ENCODE data around the gene DPP10. TPM values are rescaled to one million over a fixed set of nuclear protein-coding genes. Genes with fewer than 3 reads are reported as not detected.

DPP10 gene
- total RNA-seq, 3 donors from 2014 or later (not counting 1 experiment from before 2014, with no cell fraction given): not detected

DNA sequence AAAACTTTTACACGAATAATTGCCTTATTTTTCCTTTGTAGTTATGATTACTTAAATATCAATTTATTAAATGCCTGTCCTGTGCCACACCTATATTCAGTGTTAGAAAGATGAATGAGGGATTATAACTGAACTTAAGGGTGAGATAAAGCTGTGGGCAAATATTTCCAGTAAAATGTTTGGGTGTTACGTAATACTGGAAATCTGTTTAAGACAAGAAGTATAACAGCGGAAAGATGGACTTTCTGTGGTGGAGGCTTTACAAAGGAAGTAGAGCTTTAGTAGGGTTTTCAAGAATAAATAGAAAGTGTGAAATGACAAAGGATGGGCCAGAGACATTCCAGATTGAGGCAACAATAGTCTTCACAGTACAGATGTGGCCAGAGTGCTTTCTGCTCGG is 927.0 kb downstream of the DPP10 start:
- Histone ChIP-seq H3K27me3 (ENCODE audit: control insufficient read depth, insufficient read depth, low read length) (no peaks in the 10 kb centered on the region), H3K4me3 (ENCODE audit: low read length) (no peak overlapping the region), H3K9me3 (ENCODE audit: control insufficient read depth, insufficient read depth, low read length) (peaks cover 4% of the 10 kb centered on the region), H3K4me1 (ENCODE audit: control insufficient read depth, insufficient read depth, low read length) (no peaks in the 10 kb centered on the region), H3K36me3 (ENCODE audit: control insufficient read depth, insufficient read depth, low read length) (no peaks in the 10 kb centered on the region), H3K27ac (ENCODE audit: low read length) (no peak overlapping the region)
- TF ChIP-seq, protein P1, sequence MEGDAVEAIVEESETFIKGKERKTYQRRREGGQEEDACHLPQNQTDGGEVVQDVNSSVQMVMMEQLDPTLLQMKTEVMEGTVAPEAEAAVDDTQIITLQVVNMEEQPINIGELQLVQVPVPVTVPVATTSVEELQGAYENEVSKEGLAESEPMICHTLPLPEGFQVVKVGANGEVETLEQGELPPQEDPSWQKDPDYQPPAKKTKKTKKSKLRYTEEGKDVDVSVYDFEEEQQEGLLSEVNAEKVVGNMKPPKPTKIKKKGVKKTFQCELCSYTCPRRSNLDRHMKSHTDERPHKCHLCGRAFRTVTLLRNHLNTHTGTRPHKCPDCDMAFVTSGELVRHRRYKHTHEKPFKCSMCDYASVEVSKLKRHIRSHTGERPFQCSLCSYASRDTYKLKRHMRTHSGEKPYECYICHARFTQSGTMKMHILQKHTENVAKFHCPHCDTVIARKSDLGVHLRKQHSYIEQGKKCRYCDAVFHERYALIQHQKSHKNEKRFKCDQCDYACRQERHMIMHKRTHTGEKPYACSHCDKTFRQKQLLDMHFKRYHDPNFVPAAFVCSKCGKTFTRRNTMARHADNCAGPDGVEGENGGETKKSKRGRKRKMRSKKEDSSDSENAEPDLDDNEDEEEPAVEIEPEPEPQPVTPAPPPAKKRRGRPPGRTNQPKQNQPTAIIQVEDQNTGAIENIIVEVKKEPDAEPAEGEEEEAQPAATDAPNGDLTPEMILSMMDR (IDR thresholded peaks at IDR 0.05): no peak
- Mint-ChIP-seq H3K27me3 (ENCODE audit: low read depth in 2 of 2) (no peaks in the 10 kb centered on the region), H3K4me1 (no peaks in the 10 kb centered on the region), H3K4me3 (no peak overlapping the region), H3K9me3 (peaks cover 14 to 27% of the 10 kb centered on the region in 2 donors), H3K36me3 (peaks cover 19% of the 10 kb centered on the region), H3K27ac (no peak overlapping the region)
- DNase-seq (no peak), ATAC-seq (no peak)
- 98% methylated on average over 2 of the region's 4 CpGs for WGBS (ENCODE audit: insufficient coverage)
- intact Hi-C loops (cut with micrococcal nuclease): no loop called here

DNA sequence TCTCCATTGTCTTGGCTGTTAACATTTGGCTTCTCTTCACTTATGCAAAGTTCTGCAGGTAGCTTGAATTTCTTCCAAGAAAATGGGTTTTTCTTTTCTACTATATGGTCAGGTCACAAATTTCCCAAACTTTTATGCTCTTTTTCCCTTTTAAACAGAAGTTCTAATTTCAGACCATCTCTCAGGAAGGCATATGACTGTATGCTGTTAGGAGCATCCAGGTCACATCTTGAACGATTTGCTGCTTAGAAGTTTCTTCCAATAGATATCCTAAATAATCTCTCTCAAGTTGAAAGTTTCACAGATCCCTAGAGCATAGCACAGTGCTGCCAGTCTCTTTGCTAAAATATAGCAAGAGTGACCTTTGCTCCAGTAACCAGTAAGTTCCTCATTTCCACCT is 932.5 kb downstream of the DPP10 start:
- Histone ChIP-seq H3K4me3 (ENCODE audit: low read length) (no peak overlapping the region), H3K36me3 (ENCODE audit: control insufficient read depth, insufficient read depth, low read length) (no peaks in the 10 kb centered on the region), H3K27ac (ENCODE audit: low read length) (no peak overlapping the region), H3K4me1 (ENCODE audit: control insufficient read depth, insufficient read depth, low read length) (no peaks in the 10 kb centered on the region), H3K27me3 (ENCODE audit: control insufficient read depth, insufficient read depth, low read length) (no peaks in the 10 kb centered on the region), H3K9me3 (ENCODE audit: control insufficient read depth, insufficient read depth, low read length) (peaks cover 8% of the 10 kb centered on the region)
- Mint-ChIP-seq H3K4me3 (no peak overlapping the region), H3K36me3 (peaks cover 19% of the 10 kb centered on the region), H3K4me1 (no peaks in the 10 kb centered on the region), H3K9me3 (peaks cover 12 to 30% of the 10 kb centered on the region in 2 donors), H3K27ac (no peak overlapping the region), H3K27me3 (ENCODE audit: low read depth in 2 of 2) (no peaks in the 10 kb centered on the region)
- ATAC-seq: no peak
- TF ChIP-seq, protein P1 (IDR thresholded peaks at IDR 0.05): no peak
- no peak for DNase-seq
- intact Hi-C loops (cut with micrococcal nuclease): no loop called here
- WGBS (ENCODE audit: insufficient coverage): 83% methylated on average over 1 of the region's 1 CpG

GRCh38 chr2:115384399-115384798 is 942.0 kb downstream of the DPP10 start:
- Histone ChIP-seq H3K9me3 (ENCODE audit: control insufficient read depth, insufficient read depth, low read length) (peaks cover 9% of the 10 kb centered on the region), H3K27ac (ENCODE audit: low read length) (no peak overlapping the region), H3K27me3 (ENCODE audit: control insufficient read depth, insufficient read depth, low read length) (no peaks in the 10 kb centered on the region), H3K4me3 (ENCODE audit: low read length) (no peak overlapping the region), H3K36me3 (ENCODE audit: control insufficient read depth, insufficient read depth, low read length) (no peaks in the 10 kb centered on the region), H3K4me1 (ENCODE audit: control insufficient read depth, insufficient read depth, low read length) (no peaks in the 10 kb centered on the region)
- TF ChIP-seq, protein P1 (IDR thresholded peaks at IDR 0.05): no peak
- H3K27me3 Mint-ChIP-seq (ENCODE audit: low read depth in 2 of 2): no peaks in the 10 kb centered on the region
- DNase-seq (no peak), ATAC-seq (no peak)
- intact Hi-C loops (cut with micrococcal nuclease): no loop called here
- H3K4me1 Mint-ChIP-seq: no peaks in the 10 kb centered on the region
- no peaks in the 10 kb centered on the region for H3K36me3 Mint-ChIP-seq
- H3K27ac Mint-ChIP-seq: no peak overlapping the region
- peaks cover 13 to 36% of the 10 kb centered on the region in 2 donors for H3K9me3 Mint-ChIP-seq
- no peak overlapping the region for H3K4me3 Mint-ChIP-seq

DNA sequence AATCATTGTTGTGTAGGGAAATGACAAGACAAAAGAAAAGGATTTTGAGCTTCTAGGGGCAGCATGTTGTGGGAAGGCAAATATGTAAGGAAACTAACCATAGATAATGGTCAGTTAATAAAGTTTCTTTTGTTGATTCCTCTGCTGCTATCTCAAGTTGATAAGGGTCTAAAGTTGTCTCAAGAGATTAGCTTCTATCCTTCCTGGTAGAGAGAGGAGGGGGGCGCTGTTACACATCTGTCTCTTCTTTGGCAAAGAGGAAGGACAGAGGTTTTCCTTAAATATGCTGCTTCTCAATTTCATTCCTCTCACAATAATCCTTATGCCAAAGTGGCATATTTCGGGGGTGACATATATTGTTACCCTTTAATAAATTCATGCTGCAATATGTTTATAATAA is 944.0 kb downstream of the DPP10 start:
- intact Hi-C loops (cut with micrococcal nuclease): no loop called here
- no peak overlapping the region for H3K27ac ChIP-seq (ENCODE audit: low read length)
- H3K4me3 ChIP-seq (ENCODE audit: low read length): no peak overlapping the region
- H3K27me3 Mint-ChIP-seq (ENCODE audit: low read depth in 2 of 2): no peaks in the 10 kb centered on the region
- TF ChIP-seq, protein P1 (IDR thresholded peaks at IDR 0.05): no peak
- peaks cover 14 to 21% of the 10 kb centered on the region in 2 donors for H3K9me3 Mint-ChIP-seq
- no peak overlapping the region for H3K27ac Mint-ChIP-seq
- no peaks in the 10 kb centered on the region for H3K27me3 ChIP-seq (ENCODE audit: control insufficient read depth, insufficient read depth, low read length)
- H3K36me3 ChIP-seq (ENCODE audit: control insufficient read depth, insufficient read depth, low read length): no peaks in the 10 kb centered on the region
- no peaks in the 10 kb centered on the region for H3K4me1 ChIP-seq (ENCODE audit: control insufficient read depth, insufficient read depth, low read length)
- no peak overlapping the region for H3K4me3 Mint-ChIP-seq
- peaks cover 9% of the 10 kb centered on the region for H3K9me3 ChIP-seq (ENCODE audit: control insufficient read depth, insufficient read depth, low read length)
- no peaks in the 10 kb centered on the region for H3K4me1 Mint-ChIP-seq
- no CpG with 5 or more reads among the region's 2 CpGs for WGBS (ENCODE audit: insufficient coverage)
- ATAC-seq (no peak), DNase-seq (no peak)
- no peaks in the 10 kb centered on the region for H3K36me3 Mint-ChIP-seq
